ENCODE results near the gene MASP2. TPM values are rescaled to one million over a fixed set of nuclear protein-coding genes. Genes with fewer than 3 reads are reported as not detected.
A peak's percentile ranks its signal among the peaks of the same experiment; 100 is the strongest.

Gene MASP2
- polyA plus RNA-seq, 1 of the 3 experiments (the other 2 are of a cell fraction): not detected

- TF ChIP-seq, protein P1, sequence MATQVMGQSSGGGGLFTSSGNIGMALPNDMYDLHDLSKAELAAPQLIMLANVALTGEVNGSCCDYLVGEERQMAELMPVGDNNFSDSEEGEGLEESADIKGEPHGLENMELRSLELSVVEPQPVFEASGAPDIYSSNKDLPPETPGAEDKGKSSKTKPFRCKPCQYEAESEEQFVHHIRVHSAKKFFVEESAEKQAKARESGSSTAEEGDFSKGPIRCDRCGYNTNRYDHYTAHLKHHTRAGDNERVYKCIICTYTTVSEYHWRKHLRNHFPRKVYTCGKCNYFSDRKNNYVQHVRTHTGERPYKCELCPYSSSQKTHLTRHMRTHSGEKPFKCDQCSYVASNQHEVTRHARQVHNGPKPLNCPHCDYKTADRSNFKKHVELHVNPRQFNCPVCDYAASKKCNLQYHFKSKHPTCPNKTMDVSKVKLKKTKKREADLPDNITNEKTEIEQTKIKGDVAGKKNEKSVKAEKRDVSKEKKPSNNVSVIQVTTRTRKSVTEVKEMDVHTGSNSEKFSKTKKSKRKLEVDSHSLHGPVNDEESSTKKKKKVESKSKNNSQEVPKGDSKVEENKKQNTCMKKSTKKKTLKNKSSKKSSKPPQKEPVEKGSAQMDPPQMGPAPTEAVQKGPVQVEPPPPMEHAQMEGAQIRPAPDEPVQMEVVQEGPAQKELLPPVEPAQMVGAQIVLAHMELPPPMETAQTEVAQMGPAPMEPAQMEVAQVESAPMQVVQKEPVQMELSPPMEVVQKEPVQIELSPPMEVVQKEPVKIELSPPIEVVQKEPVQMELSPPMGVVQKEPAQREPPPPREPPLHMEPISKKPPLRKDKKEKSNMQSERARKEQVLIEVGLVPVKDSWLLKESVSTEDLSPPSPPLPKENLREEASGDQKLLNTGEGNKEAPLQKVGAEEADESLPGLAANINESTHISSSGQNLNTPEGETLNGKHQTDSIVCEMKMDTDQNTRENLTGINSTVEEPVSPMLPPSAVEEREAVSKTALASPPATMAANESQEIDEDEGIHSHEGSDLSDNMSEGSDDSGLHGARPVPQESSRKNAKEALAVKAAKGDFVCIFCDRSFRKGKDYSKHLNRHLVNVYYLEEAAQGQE (IDR thresholded peaks at IDR 0.05; ENCODE audit: low read depth, low read length): 0 out of 2 replicates have a peak, but pooled peaks have one; percentile 24
- TF ChIP-seq YY1 (IDR thresholded peaks at IDR 0.05; ENCODE audit: low read depth): peak; percentile 94
- no peak for TF ChIP-seq ELF1 (IDR thresholded peaks at IDR 0.05)
- peak; percentile 66 for TF ChIP-seq JUND (IDR thresholded peaks at IDR 0.05)
- TF ChIP-seq EP300 (IDR thresholded peaks at IDR 0.05; ENCODE audit: borderline replicate concordance in 1 of 2, low read depth in 1 of 2, low read length in 1 of 2): peak in 1 of 2 experiments; percentile 73; a peak in 1 of 4 replicates
- peak; percentile 64 for TF ChIP-seq MAX (IDR thresholded peaks at IDR 0.05; ENCODE audit: low read depth)
- TF ChIP-seq, protein P2, sequence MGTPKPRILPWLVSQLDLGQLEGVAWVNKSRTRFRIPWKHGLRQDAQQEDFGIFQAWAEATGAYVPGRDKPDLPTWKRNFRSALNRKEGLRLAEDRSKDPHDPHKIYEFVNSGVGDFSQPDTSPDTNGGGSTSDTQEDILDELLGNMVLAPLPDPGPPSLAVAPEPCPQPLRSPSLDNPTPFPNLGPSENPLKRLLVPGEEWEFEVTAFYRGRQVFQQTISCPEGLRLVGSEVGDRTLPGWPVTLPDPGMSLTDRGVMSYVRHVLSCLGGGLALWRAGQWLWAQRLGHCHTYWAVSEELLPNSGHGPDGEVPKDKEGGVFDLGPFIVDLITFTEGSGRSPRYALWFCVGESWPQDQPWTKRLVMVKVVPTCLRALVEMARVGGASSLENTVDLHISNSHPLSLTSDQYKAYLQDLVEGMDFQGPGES (IDR thresholded peaks at IDR 0.05; ENCODE audit: low read depth, low read length): no peak
- no peak for TF ChIP-seq TEAD4 (IDR thresholded peaks at IDR 0.05; ENCODE audit: borderline replicate concordance, insufficient read depth)
- TF ChIP-seq NRF1 (IDR thresholded peaks at IDR 0.05; ENCODE audit: low read depth, low read length): no peak
- TF ChIP-seq MEF2A (IDR thresholded peaks at IDR 0.05; ENCODE audit: borderline replicate concordance, low read depth): no peak
- TF ChIP-seq TCF12 (IDR thresholded peaks at IDR 0.05): no peak
- TF ChIP-seq RAD21 (IDR thresholded peaks at IDR 0.05; ENCODE audit: low read length): no peak
- TF ChIP-seq EZH2phosphoT487 (IDR thresholded peaks at IDR 0.05; ENCODE audit: borderline replicate concordance, low read depth): no peak
- no peak for TF ChIP-seq RCOR1 (IDR thresholded peaks at IDR 0.05; ENCODE audit: low read length)
- TF ChIP-seq FOXJ3 (CRISPR knock-in tag; IDR thresholded peaks at IDR 0.05): no peak
- TF ChIP-seq POLR2AphosphoS5 (IDR thresholded peaks at IDR 0.05; ENCODE audit: low read depth, low read length): peak; percentile 84
Observed at GRCh38 chr1:11012260-11013159, 34.5 kb downstream of the MASP2 start, which contains the start of gene TARDBP (continued).

- Histone ChIP-seq H4K20me1 (ENCODE audit: insufficient read depth) (no peaks in the 10 kb centered on the region), H3K4me3 (ENCODE audit: low read depth in 2 of 2, low read length in 1 of 2) (no peak overlapping the region), H3K9ac (no peak overlapping the region), H3K9me3 (no peaks in the 10 kb centered on the region), H3K27ac (ENCODE audit: low read depth in 2 of 2, low read length in 1 of 2) (no peak overlapping the region), H3K4me1 (ENCODE audit: control insufficient read depth in 1 of 2, insufficient read depth in 2 of 2, low read depth in 1 of 2, low read length in 1 of 2) (no peaks in the 10 kb centered on the region; a peak in 1 of 4 replicates), H3K4me2 (no peak overlapping the region), H3K27me3 (ENCODE audit: insufficient read depth) (no peaks in the 10 kb centered on the region), H3K9me2 (no peaks in the 10 kb centered on the region), H3K36me3 (replicated peaks in 1 of 2; ENCODE audit: control insufficient read depth in 1 of 2, insufficient read depth in 2 of 2, low read length in 1 of 2) (no peaks in the 10 kb centered on the region), H3K79me2 (ENCODE audit: insufficient read depth) (no peaks in the 10 kb centered on the region), H3F3A (replicated peaks; ENCODE audit: insufficient read depth) (no peaks in the 10 kb centered on the region), H2AFZ (ENCODE audit: low read depth) (no peak overlapping the region)
- 20% methylated on average over 1 of the region's 1 CpG for WGBS (ENCODE audit: low lambda C conversion rate)
- no peak for DNase-seq
- no peak for TF ChIP-seq FOXJ3 (CRISPR knock-in tag; IDR thresholded peaks at IDR 0.05)
- no peak for TF ChIP-seq EP300 (IDR thresholded peaks at IDR 0.05; ENCODE audit: borderline replicate concordance in 1 of 2, low read depth in 1 of 2, low read length in 1 of 2)
- no peak for TF ChIP-seq ELF1 (IDR thresholded peaks at IDR 0.05)
- TF ChIP-seq NFIC (IDR thresholded peaks at IDR 0.05; ENCODE audit: borderline replicate concordance): no peak
- TF ChIP-seq GABPA (IDR thresholded peaks at IDR 0.05; ENCODE audit: low read depth): no peak
- no peak for TF ChIP-seq YY1 (IDR thresholded peaks at IDR 0.05; ENCODE audit: low read depth)
- ChIA-PET POLR2A (no interaction called here), CTCF (interaction anchor here (0.8 to 1.6 kb wide), 3 partner anchors 37 to 506 kb away, joined by 3 to 7 read pairs (median 3); no protein-coding TSS in a partner anchor)
Observed at GRCh38 chr1:11000526-11000925, 46.5 kb downstream of the MASP2 start.

Data from SK-N-SH (cell line).